Amniotic stem cell (primary cell): ENCODE results near the gene WBP1L.

Experiments used
- DNase-seq: peaks from one replicate; lab custom pipeline; 2025; lab: John Stamatoyannopoulos, UW

WBP1L gene

DNA sequence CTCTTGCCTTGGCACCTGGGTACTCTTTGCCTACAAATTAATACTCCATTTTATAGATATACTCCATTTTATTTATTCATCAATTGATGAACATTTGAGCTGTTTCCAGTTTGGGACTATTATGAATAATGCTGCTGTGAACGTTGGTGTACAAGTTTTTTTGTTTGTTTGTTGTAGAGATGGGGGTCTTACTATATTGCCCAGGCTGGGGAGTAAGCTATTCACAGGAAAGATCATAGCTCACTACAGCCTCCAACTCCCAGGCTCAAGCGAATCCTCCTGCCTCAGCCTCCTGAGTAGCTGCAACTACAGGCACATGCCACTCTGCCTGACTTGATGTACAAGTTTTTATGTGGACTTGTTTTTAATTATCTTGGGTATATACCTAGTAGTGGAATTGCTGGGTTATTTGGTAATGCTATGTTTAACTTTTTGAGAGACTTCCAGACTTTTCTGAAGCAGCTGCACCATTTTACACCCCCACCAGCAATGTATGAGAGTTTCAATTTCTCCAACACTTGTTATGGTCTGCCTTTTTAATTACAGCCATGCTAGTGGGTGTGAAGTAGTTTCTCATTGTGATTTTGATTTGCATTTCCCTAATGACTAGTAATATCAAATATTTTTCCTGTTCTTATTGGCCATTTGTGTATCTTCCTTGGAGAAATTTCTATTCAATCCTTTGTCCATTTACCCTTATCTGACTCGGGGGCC, 15.9 kb downstream of the WBP1L start:
- DNase-seq: no peak

DNA sequence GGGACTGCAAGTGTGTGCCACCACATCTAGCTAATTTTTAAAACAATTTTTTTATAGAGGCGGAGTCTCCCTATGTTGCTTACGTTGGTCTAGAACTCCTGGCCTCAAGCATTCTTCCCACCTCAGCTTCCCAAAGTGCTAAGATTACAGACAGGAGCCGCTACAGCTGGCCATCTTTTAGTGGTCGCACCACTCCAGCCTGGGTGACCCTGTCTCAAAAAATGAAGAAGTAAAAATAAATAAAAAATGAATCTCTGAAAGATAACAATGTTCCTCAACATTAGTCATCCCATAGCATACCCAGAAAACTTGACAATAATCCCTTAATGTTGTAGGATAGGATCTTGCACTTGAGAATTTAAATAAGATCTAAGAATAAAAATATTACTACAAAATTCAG, 18.2 kb downstream of the WBP1L start:
- DNase-seq: no peak

DNA sequence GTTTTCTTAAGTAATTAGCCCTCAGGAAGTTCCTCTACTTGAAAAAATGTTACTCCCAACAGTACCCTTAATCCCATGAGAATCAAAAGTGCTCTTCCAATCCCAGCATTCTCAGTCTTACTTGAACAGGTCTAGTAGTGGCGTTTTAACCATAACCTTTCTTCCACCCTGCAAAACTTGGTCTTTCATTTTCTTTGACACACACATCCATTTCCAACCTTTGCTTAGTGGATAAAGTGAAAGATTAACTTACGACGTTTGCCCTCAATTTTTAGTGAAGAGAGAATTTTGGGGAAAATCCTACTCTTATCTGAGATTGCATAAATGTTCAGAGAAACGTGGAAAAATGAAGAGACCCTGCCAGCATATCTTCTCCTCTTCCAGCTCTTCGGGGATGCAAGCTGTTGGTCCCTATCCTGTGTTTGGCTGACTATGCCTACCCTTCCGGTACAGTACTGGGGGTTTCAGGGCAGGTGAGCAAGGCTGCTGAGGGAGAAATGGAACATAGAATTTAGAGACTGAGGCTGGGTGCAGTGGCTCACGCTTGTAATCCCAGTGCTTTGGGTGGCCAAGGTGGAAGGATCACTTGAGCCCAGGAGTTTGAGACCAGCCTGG, 18.8 kb downstream of the WBP1L start:
- no peak for DNase-seq

DNA sequence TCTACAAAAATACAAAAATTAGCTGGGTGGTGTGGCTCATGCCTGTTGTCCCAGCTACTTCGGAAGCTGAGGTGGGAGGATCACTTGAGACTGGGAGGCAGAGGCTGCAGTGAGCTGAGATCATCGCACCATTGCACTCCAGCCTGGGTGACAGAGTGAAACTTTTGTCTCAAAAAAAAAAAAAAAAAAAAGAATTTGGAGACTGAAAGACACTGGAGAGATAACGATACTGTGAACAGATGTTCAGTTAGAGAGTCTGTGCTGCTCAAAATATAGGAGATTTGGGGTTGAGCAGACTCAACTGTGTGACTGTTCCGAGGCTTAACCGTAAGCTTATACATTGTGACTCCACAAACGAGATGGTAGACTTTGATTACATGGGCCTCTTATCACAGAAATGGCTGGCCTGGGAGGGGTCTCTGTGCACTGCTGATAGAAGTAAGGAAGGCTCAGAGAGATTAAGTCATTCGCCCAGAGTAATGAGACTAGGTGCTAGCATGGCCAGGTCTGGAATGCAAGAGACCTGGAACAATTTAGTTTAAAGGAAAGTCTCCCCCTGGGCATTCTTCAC, 19.4 kb downstream of the WBP1L start:
- DNase-seq: no peak

DNA sequence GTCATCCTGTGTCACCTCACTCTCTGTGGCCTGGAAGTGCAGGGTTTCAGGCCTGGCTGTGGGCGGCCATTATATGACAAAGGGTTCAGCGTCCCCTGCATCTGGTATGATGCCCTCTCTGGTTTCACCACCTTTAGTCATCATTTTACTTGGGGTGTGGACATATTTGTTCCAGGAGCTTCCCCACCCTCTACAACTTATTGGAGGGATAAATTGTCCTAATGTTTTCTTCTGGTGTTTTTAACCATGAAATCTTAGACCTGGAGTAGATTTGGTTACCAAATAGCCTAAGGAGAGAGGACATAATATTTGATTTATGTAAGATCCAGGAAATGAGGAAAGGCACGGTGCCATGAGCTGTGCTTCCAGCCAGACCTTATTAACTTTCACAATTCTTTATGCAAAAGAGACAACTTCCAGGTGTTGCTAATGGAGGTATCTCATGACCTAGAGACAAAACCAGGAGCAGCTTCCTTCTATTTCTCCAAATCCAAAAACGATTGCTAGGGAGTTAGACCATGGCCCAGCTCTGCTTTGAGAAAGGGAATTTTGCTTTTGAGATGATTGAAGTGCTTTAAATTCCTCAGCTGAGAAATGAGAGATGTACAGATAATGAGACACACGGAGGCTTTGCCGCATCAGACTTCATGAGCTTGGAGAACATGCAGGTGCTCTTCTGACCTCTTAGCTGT, 20.9 kb downstream of the WBP1L start:
- DNase-seq: no peak

DNA sequence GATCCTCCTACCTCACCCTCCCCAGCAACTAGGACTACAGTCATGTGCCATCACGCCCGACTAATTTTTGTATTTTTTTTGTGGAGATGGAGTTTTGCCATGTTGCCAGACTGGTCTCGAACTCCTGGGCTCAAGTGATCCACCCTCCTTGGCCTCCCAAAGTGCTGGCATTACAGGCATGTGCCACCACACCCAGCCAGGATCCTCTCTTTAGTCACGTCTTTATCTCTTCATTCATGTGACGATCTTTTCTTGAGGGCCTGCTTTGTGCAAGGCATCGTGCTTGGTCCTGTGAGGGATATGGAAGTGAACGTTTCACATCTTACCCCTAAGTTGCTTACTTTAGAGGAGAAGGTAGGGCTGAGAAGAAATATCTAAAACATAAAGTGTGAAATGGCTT, 21.6 kb downstream of the WBP1L start:
- DNase-seq: no peak

DNA sequence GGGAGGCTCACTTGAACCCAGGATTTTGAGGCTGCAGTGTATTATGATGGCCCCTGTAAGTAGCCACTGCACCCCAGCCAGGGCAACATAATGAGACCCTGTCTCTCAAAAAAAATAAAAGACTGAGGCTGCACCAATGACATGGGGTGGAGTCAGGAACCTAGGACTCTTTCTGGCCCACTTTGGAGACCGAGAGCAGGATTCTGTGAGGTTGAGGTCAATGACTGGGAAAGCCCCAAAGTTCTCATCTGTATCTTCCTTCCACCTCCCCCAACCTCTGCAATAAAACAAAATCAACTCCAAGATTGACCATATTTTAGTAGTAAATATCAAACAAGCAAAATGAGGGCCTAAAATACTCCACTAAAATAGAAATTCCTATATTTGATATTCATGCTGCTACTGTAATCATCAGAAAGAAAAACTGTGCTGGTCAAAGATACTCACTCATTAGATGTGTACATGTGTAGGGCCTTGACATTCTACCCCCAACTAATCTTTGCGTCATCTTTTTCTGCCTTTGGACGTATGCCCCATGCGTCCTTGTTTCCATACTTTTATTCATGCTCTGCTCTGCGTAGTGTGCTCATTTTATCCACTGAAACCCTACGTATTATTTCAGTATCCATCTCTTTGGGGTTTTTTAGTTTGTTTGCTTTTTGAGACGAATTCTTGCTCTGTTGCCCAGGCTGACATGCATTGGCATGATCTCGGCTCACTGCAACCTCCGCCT, 23.8 kb downstream of the WBP1L start:
- DNase-seq: no peak

DNA sequence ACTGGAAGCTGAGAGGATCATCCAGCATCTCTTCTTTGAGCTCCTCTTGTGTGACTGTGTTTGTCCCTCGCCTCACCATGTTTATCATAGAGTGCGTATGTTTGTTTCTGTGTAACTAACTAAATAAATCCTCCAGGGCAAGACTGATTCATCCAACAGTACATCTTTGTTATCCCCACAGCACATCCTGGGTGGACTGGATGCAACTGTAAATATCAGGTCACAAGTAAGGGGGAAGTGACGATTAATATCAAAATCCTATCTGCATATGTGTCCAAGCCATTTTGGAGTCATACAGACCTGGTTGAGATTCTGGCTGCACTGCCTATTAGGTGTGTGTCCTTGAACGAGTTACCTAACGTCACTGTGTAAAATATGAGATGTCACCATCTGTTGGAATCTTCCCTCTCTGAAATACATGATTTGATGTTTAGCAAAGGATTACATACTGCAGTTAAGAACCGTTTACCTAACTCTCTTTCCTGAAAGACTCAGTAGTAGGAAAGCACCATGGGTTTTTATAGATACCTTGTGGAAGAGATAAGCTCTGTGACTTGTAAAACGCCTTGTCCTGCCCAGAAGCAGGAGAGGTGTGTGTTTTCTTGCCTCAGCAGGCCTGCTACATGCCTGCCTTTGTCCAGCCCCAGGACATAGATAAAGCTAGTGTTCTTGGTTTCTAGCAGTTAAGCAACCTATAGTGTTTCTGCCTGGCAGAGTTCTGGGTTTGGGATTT, 25.8 kb downstream of the WBP1L start:
- no peak for DNase-seq

DNA sequence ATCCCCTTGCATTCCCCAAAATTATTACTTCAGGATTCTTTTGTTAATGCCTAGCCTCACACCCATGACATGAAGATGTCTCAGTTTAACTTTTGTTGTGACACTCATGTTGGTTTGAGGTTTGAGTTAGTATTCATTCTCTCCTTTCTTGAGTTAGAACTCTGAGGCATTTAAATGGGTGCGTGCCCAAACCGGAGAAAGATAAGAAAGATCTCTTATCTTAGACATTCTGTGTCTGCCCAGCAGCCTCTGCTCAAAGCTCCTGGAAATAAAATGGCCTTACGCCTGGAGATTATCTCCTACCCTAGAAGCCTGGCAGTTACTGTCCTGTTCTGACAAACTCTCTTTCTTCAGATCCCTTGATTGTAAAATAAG, 26.3 kb downstream of the WBP1L start:
- DNase-seq: no peak

DNA sequence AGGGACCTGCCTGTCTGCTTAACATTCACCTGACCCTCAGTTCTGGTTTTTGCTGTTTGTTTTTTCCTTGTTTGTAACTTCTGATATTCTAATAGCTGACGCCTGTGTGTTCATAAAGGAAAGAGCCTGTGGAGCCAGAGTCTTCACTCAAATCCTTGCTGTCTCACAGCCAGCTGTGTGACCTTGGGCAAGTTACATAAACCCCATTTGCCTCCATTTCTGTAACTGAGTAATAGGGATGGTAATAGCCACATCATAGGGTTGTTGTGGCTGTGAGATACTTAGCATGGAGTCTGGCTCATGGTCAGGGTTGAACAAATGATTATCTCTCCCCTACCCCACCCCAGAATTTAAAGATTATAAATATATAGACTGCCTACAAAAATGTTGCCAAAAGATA, 27.0 kb downstream of the WBP1L start:
- DNase-seq: no peak

DNA sequence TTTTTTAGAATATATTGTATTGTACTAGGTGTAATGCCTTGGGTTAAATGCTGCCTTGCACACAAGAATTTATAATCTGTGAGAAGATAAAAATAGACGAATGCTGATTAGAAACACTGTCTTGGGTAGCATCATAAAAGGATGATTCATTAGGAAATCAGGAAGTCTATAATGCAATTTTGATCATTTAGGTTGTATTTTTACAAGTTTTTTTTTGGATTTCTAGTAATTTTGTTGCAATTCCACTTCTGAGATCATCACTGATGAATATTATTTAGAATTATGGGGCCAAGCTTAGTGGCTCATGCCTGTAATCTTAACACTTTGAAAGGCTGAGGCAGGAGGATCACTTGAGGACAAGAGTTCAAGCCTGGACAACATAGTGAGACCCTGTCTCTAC, 29.6 kb downstream of the WBP1L start:
- DNase-seq: no peak

DNA sequence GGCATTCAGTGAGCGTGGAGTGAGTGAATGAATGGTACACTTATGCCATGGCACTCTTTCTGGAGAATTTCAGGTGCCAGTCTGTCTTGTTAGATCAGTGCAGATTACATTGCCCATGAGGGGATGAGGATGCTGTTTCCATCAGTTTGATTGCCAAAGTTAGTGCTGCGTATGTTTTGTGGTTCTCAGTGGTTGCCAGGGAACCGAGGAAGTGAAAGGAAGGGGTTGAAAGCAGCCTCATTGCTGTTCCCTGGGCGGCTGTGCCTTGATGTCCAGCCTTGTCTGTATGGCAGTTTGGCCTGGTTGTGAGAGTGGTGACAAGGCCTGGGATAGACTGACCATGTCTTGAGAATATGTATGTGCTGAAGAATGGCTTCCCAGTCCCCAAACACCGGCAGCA, 30.2 kb downstream of the WBP1L start:
- no peak for DNase-seq

DNA sequence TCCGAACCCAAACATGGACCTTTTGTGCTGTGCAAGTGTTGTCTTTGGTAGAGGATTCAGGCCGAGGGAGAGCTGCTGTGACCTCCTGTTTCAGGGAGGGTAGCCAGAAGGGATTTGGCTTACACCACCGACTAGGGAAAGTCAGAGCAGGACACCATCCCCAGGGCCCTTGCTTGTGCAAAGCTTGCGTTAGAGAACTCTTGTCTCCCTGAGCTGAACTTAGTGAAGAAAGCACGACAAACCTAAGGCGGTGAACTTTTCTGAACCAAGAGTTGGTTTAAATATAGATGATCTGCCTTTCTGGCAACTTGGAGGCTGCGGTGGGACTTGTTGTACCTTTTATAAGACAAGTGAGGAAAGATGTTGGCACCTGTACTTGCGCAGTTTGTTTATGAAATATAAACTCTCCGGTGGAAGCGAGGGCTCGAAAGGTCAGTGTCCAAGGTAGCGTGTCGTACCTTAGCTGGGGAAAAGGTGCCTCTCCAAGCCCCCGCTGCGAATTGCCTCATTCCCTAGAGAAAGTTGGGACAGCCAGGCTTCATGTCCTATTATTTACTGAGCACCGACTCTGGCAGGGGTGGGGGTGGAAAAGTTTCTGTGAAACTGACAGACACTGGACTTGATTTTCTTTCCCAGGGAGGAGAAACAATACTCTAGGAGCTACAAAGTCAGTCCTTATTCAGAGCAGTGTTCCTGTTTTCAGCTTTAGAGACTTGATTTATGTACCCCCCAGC, 31.6 kb downstream of the WBP1L start:
- no peak for DNase-seq

DNA sequence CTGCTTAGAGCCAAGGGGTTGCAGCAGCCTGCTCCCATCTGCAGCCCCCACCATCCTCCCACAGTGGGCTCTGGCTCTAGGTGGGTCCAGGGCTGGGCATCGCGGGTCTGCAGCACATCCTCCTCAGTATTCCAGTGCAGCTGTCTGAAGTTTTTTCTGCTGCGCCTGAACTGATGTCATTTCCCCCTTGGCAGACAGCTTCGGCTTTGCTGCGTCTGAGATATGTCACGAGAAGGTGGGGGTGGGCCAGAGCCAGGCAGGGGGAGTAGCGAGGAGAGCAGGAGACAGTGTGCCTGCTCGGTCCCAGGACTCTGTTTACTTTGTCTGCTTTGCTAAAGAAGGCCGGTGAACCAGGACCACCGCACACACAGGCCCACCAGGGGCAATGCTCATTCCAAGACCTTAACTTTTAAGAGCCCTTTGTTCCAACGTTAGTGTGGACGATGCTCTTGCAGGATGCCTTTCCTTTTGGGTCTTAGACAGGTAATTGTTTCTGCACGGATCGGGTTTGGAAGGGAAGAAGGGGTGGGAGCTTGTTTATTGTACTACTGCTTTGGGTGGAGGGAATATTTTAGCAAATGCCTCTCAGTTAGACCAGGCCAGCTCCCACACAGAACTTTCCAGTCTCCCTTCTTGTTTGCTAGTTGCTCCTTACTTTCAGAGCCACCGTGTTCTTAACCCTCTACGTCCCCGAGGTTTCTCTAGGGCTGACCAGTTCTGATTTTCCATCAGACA, 32.4 kb downstream of the WBP1L start:
- DNase-seq: no peak

DNA sequence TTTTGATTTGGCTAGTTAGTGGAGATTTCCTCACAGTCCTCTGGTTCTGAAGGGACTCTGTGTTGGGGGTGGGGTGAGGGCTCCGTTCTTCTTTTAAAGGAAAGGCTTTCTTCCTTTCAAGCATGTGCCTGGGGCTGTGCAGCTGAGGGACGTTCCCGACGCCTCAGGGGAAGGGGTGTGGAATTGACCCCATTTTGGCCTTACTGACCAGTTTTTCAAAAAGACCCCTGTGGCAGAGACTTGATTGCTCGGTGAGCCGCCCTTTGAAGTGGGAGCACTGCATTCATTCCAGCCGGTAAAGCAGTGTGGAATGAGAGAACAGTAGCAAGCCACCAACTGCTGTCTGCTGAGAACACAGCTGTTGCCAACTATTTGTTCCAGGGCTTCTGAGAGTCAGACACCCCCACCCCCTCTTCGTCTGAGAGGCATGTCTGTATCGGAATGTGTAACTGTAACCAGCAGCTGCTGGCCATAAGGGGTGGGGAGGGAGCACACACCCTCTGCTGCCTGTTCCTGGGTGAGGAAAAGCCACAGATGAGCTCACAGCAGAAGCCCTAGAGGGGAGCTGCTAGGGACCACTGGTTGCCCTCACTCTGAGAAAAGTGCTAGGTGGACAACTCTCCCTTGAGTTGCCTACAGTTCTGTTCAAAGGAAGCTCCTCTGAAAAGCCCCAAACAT, 33.2 kb downstream of the WBP1L start:
- DNase-seq: peak; percentile 73

DNA sequence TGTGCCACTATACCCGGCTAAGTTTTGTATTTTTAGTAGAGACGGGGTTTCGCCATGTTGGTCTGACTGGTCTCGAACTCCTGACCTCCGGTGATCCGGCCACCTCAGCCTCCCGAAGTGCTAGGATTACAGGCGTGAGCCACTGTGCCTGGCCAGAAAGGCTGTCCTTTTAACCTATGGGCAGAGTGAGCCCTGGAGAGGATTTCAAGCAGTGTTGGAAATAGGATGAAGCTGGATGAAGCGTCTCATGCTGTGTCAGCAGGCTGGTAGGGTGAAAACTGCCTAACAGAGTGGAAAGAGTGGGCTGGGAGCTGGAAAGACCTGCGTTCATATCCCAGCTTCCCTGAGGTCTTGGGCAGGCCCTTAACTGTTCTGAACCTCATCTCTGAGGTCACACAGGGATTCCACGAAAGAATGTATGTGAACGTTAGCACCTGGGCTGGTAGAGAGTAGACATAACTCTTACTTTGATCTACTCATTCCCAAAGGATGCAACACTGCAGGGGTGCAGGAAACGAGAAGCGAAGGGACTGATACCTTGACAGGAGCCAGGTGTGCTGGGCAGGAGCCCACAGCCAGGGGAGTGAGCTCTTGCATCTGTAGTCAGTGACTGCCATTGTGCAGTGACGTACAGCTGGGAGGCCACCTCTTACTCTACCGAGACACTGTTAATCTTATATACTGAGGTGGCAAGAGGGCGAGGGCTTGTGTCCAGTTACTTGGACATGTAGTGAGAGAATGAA, 34.1 kb downstream of the WBP1L start:
- no peak for DNase-seq

DNA sequence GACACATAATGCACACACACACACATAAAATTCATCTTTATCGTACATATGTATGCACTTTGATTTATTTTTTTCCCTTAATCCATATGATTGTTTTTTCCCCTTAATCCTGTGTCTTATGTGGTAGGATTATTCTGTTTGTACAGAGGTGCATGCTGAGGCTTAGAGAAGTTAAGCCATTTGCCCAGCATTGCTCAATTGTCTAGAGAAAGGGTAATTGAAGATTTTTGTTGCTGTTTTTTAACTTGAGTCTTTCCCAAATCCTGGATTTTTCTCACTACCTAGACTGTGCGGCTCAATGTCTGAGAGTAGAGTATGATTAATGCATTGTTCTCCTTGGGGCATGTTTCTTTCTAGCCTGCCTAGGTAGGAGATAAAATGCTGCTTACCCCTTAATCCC, 35.0 kb downstream of the WBP1L start:
- DNase-seq: no peak

DNA sequence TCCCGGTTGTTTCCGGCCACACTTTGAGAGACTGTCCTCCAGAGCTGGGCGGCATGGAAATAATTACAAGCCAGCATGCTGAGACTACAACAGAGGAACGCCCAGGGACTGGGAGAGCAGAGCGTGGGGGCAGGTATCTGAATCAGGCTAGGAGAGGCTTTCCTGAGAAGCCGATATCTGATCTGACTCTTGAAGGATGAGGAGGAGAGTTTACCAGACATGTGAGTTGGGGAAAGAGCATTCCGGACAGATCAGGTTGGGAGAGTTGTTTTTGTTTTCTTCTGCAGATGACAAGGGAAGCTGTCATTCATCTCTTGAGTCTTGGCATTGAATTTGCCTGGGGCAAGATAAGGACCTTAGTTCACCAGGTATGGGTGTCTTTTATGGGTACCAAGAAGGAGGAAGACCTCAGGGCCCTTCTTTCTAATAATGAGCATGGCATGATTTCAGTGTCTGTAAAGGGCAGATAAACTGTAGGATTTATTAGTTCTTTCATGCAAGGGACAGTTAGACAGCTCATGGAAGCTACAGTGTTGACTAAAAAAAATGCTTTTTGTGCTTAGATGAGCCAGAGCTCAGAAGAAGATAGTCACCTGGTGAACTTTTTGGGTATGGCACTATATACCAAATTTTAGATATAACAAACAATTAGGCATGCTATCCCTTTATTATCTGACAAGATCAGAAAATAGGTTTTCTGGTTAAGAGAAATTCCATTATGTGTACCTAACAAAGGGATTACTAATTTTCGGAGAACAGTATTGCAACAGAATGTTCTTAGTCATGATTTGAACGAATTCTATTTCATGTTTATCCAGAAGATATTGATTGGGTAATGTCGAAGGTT, 36.2 kb downstream of the WBP1L start:
- DNase-seq: no peak
